ENCODE measurements around the gene PLXNA4.

DNA sequence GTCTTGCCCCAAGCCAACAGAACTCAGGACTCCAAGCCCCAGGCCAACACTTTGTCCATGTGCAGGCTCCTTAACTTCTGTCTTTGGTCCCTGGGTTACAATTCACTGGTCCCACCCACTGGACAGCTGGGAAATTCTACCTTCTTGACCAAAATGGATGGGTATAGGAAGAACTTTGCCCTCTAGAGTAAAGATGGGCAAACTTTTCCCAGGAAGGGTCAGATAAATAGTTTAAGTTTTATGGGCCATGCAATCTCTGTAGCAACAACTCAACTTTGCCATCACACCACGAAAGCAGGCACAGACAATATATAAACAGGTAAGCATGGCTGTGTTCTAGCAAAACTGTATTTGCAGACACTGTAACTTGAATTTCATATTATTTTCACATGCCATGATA lies 147.1 kb downstream of the PLXNA4 start:
- TF ChIP-seq POLR2A (IDR thresholded peaks at IDR 0.05) = no peak
- TF ChIP-seq, protein P1, sequence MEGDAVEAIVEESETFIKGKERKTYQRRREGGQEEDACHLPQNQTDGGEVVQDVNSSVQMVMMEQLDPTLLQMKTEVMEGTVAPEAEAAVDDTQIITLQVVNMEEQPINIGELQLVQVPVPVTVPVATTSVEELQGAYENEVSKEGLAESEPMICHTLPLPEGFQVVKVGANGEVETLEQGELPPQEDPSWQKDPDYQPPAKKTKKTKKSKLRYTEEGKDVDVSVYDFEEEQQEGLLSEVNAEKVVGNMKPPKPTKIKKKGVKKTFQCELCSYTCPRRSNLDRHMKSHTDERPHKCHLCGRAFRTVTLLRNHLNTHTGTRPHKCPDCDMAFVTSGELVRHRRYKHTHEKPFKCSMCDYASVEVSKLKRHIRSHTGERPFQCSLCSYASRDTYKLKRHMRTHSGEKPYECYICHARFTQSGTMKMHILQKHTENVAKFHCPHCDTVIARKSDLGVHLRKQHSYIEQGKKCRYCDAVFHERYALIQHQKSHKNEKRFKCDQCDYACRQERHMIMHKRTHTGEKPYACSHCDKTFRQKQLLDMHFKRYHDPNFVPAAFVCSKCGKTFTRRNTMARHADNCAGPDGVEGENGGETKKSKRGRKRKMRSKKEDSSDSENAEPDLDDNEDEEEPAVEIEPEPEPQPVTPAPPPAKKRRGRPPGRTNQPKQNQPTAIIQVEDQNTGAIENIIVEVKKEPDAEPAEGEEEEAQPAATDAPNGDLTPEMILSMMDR (IDR thresholded peaks at IDR 0.05) = no peak
